ENCODE measurements around the gene SEMA3E. TPM values are rescaled to one million over a fixed set of nuclear protein-coding genes. Genes with fewer than 3 reads are reported as not detected.
"Not testable (repeated sequence)": the region's sequence is repeated elsewhere in the genome, so short reads cannot be mapped to it uniquely, and the experiment has no call there.

The SEMA3E gene
- total RNA-seq, 2 donors from 2014 or later, result 3.4 to 15.2 TPM

DNA sequence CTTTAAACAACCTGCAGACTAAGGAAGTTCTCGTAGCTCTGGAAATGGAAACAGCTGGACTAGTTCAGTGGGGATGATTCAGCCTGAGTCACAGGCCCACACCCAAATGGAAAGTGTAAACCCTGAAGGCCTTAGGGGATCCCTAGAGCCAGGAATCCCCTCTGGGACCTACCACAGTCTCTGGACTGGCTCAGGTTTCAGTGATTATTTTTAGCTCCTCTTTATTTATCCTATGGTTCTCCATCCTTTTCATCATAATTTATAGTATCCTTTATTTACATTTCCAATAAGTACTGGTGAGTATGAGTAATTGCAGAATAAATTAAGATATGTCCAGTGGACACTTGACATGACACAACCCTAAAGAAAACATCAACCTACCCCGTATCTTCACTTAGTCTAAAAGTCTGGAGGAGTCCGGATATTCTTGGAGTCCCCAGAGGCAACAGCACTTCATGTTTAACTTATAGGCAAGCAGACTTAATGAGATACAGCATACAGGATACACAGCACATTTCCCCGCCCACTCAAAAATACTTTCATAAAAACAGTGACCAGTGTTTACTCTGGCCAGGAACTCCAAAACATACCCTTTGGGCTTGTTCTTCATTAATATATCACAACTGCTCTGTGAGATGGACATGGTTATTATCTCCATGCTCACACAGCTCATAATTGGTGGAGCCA lies 28.4 kb upstream of the SEMA3E start:
- Histone ChIP-seq H3K36me3 (no peaks in the 10 kb centered on the region), H3K4me3 (no peak overlapping the region)
- no peak for ATAC-seq (ENCODE audit: insufficient number of reproducible peaks, low FRiP score, low read depth)

DNA sequence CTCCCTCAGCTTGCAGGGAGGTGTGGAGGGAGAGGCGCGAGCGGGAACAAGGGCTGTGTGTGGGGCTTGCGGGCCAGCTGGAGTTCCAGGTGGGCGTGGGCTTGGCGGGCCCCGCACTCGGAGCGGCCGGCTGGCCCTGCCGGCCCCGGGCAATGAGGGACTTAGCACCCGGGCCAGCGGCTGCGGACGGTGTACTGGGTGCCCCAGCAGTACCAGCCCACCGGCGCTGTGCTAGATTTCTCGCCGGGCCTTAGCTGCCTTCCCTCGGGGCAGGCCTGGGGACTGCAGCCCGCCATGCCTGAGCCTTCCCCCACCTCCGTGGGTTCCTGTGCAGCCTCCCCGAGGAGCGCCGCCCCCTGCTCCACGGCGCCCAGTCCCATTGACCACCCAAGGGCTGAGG lies 24.4 kb upstream of the SEMA3E start:
- ATAC-seq (ENCODE audit: insufficient number of reproducible peaks, low FRiP score, low read depth); H3K27me3 ChIP-seq (replicated peaks; ENCODE audit: insufficient read depth); H3K4me3 ChIP-seq; H3K4me1 ChIP-seq (ENCODE audit: control insufficient read depth in 1 of 2, low read depth in 2 of 2); H3K36me3 ChIP-seq; H3K9me3 ChIP-seq; H3K27ac ChIP-seq; DNase-seq (ENCODE audit: low spot score): not testable (repeated sequence)

More for the DNA sequence above, 28.4 kb upstream of the SEMA3E start:
- H3K4me1 ChIP-seq (ENCODE audit: control insufficient read depth in 1 of 2, low read depth in 2 of 2), result no peaks in the 10 kb centered on the region
- no peak overlapping the region for H3K27ac ChIP-seq
- no peaks in the 10 kb centered on the region for H3K27me3 ChIP-seq (replicated peaks; ENCODE audit: insufficient read depth)
- H3K9me3 ChIP-seq, result no peaks in the 10 kb centered on the region
- no peak for DNase-seq (ENCODE audit: low spot score)
- TF ChIP-seq, protein P1, sequence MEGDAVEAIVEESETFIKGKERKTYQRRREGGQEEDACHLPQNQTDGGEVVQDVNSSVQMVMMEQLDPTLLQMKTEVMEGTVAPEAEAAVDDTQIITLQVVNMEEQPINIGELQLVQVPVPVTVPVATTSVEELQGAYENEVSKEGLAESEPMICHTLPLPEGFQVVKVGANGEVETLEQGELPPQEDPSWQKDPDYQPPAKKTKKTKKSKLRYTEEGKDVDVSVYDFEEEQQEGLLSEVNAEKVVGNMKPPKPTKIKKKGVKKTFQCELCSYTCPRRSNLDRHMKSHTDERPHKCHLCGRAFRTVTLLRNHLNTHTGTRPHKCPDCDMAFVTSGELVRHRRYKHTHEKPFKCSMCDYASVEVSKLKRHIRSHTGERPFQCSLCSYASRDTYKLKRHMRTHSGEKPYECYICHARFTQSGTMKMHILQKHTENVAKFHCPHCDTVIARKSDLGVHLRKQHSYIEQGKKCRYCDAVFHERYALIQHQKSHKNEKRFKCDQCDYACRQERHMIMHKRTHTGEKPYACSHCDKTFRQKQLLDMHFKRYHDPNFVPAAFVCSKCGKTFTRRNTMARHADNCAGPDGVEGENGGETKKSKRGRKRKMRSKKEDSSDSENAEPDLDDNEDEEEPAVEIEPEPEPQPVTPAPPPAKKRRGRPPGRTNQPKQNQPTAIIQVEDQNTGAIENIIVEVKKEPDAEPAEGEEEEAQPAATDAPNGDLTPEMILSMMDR (IDR thresholded peaks at IDR 0.05), result no peak

DNA sequence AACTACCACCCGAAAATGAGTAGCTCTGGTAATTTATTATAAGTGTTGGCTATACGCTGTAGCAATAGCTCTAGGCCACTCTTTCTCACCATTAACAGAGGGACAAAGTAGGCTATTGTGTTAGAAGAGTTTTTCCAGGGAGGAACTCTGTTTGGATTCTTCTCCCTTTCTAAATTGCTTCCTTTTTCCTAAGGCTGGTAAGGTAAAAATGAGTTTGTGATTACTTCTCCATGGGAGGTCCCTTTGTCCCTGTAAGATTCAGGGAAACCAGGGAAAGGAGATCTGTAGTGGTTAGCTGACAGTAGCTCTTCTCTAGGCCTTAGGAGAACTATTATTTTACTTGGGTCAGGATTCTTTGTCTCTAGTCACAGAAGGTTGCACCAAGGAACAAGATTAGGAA lies 23.2 kb upstream of the SEMA3E start:
- no peak for DNase-seq (ENCODE audit: low spot score)
- TF ChIP-seq, protein P1 (IDR thresholded peaks at IDR 0.05), result no peak
- Histone ChIP-seq H3K4me1 (ENCODE audit: control insufficient read depth in 1 of 2, low read depth in 2 of 2) (no peaks in the 10 kb centered on the region), H3K9me3 (no peaks in the 10 kb centered on the region), H3K27ac (no peak overlapping the region), H3K4me3 (no peak overlapping the region), H3K36me3 (no peaks in the 10 kb centered on the region), H3K27me3 (replicated peaks; ENCODE audit: insufficient read depth) (no peaks in the 10 kb centered on the region)
- ATAC-seq (ENCODE audit: insufficient number of reproducible peaks, low FRiP score, low read depth), result no peak

DNA sequence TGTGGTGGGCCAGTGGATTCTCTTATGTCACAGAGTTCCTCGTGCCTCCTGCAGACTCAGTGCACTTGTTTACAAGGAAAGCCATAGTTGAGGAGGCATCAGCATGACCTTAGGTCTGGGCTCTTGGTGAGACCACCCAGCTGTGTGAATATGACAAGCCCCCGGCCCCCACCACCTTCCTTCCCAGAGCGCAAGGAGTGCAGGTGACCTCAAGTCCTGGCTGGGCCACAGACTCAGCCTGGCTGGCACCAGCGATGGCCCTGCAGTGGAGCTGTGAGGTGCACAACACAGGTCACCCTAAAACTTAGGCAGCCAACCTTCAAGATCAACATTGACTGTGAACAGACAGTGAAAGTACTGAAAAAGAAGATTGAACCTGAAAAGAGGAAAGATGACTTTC lies 14.2 kb upstream of the SEMA3E start:
- ATAC-seq (ENCODE audit: insufficient number of reproducible peaks, low FRiP score, low read depth) (no peak), DNase-seq (ENCODE audit: low spot score) (no peak)
- TF ChIP-seq, protein P1 (IDR thresholded peaks at IDR 0.05), result no peak
- no peaks in the 10 kb centered on the region for H3K4me1 ChIP-seq (ENCODE audit: control insufficient read depth in 1 of 2, low read depth in 2 of 2)
- H3K27ac ChIP-seq, result no peak overlapping the region
- no peaks in the 10 kb centered on the region for H3K27me3 ChIP-seq (replicated peaks; ENCODE audit: insufficient read depth)
- H3K36me3 ChIP-seq, result no peaks in the 10 kb centered on the region
- no peaks in the 10 kb centered on the region for H3K9me3 ChIP-seq
- no peak overlapping the region for H3K4me3 ChIP-seq

DNA sequence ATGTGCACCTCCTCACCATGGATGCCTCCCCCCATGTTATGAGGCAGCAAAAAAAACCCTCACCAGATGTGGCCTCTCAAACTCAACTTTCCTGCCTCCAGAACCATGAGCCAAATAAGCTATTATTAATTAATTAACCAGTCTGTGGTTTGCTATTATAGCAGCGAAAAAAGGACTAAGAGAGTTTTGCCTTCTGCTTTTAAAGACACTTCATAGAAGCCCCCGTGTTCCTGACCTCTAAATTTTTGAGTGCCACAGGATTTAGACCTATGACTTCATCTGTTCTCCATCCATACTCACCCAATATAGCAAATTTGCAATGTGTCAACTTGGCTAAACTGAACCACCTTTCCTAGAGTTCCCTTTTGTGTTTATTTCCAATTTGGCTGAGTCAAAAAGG lies 9.2 kb upstream of the SEMA3E start:
- no peaks in the 10 kb centered on the region for H3K9me3 ChIP-seq
- no peaks in the 10 kb centered on the region for H3K27me3 ChIP-seq (replicated peaks; ENCODE audit: insufficient read depth)
- H3K4me1 ChIP-seq (ENCODE audit: control insufficient read depth in 1 of 2, low read depth in 2 of 2), result no peaks in the 10 kb centered on the region
- DNase-seq (ENCODE audit: low spot score), result no peak
- TF ChIP-seq, protein P1 (IDR thresholded peaks at IDR 0.05), result no peak
- no peak for ATAC-seq (ENCODE audit: insufficient number of reproducible peaks, low FRiP score, low read depth)
- no peak overlapping the region for H3K27ac ChIP-seq
- no peak overlapping the region for H3K4me3 ChIP-seq
- H3K36me3 ChIP-seq, result no peaks in the 10 kb centered on the region

All from thoracic aorta (tissue), 2 donors.